HuH-7.5 (cell line): ENCODE results near the gene CSPG4.
"Not testable (repeated sequence)": the region's sequence is repeated elsewhere in the genome, so short reads cannot be mapped to it uniquely, and the experiment has no call there.

ENCODE experiments used
- DNase-seq: peaks from one replicate; pipeline ENCODE4 v3.0.0; 2011; ENCODE audit warnings: low spot score

Gene CSPG4, protein sequence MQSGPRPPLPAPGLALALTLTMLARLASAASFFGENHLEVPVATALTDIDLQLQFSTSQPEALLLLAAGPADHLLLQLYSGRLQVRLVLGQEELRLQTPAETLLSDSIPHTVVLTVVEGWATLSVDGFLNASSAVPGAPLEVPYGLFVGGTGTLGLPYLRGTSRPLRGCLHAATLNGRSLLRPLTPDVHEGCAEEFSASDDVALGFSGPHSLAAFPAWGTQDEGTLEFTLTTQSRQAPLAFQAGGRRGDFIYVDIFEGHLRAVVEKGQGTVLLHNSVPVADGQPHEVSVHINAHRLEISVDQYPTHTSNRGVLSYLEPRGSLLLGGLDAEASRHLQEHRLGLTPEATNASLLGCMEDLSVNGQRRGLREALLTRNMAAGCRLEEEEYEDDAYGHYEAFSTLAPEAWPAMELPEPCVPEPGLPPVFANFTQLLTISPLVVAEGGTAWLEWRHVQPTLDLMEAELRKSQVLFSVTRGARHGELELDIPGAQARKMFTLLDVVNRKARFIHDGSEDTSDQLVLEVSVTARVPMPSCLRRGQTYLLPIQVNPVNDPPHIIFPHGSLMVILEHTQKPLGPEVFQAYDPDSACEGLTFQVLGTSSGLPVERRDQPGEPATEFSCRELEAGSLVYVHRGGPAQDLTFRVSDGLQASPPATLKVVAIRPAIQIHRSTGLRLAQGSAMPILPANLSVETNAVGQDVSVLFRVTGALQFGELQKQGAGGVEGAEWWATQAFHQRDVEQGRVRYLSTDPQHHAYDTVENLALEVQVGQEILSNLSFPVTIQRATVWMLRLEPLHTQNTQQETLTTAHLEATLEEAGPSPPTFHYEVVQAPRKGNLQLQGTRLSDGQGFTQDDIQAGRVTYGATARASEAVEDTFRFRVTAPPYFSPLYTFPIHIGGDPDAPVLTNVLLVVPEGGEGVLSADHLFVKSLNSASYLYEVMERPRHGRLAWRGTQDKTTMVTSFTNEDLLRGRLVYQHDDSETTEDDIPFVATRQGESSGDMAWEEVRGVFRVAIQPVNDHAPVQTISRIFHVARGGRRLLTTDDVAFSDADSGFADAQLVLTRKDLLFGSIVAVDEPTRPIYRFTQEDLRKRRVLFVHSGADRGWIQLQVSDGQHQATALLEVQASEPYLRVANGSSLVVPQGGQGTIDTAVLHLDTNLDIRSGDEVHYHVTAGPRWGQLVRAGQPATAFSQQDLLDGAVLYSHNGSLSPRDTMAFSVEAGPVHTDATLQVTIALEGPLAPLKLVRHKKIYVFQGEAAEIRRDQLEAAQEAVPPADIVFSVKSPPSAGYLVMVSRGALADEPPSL (N-terminal part only)

DNA sequence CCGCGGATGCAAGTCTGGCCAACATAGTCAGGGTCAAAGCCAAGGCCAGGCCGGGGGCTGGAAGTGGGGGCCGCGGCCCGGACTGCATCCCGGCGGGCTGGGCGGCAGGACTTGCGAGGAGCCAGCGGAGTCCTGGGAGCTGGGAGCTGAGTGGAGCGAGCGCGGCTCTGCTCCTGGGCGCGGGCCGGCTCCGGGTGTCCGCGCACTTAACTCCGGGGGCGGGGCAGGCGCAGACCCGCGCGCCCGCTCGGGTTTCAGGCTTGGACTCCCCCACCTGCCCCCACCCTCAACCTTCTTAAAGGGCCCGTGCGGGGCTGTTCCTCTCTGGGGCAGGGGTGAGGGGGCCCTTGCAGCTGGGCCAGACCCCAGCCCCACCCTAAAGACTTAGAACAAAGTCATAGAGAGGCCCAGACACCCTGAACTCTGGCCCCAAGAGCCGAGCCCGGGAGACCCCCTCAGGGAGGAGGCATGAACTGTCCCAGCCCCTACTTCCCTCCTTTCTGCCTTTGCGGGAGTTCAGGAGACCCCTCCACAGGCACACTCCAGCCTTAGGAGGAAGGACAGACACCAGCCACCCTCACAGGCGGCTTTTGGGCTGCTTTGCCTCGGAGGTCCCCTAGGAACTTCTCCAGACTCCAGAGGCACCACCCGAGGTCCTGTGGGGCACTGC, at the start of gene CSPG4:
CSPG4 (minus strand) TSS at position 181 of the 670 bp plus-strand sequence; CDS start at position 88, 93 bp downstream.
- peak; percentile 88 for DNase-seq

DNA sequence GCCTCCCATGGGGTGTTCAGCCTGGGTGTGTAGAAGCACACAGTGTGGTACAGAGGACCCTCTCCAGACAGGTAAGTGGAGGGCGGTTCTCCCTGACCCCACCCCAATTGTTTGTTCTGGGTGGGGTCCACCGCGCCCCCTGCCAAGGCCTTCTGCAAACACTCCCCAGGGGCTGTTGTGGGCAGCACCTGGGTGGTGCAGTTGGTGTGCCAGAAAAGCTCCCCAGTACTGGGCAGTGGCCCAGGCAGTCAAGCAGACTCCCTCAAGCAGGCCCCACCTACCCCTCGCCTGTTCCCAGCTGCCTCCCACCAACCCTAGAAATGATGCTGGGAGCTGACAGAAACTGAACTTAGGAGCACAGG, 49.7 kb upstream of the CSPG4 start:
- DNase-seq: not testable (repeated sequence)

DNA sequence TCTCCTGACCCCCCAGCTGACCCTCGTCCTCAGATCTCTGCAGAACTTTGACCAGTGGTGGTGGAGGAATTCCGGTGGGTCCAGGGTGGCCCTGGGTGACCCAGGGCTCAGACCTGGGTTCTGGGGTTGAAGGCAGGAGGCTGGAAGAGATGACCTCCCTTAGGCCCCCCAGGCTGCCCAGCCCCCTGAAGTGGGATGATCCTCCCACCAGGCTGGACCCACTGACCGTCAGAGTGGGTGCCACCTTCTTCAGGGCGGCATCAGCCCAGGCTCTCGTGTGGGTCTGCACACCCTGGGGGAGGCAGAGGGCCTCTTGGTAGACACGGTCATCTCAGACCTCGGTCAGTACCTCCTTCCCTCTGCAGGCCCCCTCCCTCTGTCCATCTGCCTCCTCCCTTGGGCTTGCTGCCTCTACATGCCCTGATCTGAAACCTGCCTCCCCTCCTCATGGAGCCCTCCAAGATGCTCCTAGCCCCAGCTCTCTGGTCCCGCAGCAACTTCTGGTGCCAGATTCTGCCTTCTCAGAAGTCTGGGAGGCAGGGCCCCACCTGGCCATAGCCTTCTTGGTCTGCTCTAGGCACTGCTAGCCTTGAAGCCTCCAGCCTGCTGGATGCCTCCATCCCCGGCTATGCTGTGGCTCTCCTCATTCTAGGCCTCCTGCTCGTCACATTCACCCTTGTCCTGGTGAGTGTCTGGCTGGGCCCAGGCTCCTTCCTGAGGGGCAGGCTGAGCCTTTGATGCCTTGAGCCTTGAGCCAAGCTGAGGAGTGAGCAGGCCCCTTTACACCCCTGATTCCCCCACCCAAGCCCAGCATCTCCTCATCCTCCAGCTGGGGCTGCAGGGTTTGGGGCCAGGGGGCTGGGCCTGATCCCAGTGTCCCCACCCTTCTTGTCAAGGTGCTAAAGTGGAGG, 49.1 kb upstream of the CSPG4 start:
- no peak for DNase-seq

DNA sequence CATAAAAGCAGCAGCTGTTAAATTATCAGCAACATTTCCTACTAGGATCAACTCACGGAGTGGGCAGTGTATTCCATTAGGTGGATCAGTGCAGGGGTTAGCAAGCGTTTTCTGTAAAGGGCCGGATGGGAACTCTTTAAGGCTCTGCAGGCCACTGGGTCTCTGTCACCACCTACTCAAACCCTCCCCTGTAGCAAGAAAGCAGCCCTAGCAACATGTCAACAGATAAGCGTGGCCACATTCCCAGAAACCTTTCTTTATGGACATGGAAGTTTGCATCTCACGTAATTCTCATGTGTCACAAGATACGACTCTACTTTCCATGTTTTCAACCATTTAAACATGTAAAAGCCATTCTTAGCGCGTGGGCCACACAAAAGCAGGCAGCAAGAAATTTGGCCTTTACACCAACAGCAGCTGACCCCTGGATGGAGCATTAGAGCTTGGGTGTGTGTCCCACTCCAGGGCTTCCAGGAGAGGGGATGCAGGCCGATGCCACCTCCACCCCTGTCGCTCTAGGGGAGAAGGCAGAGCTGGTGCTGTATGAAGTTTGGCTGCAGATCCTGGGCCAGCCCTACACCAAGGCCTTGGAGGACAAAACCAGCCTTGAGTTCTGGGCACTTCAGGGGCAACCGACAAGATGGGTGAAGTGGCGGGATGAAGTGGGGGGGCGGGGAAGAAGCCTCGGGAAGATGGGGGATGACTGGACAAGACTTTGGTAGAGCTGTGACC, 48.2 kb upstream of the CSPG4 start:
- no peak for DNase-seq

DNA sequence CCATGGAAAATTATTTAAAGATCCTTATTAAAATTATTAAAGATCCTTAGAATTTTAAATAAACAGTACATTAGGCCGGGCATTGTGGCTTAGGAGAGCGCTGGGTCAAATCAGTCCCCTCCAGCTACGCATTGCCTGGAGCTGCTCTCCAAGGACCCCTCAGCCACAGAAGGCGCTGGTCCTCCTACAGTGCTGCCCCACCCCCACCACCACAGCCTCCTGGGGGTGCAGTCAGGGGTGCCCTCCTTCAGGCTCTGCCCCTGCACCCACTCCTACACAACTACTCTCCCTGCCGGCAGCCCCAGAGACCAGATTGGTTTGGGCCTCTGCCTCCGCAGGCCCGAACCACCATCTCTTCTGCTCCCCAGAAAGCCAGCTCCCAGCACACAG, 47.5 kb upstream of the CSPG4 start:
- DNase-seq: not testable (repeated sequence)

DNA sequence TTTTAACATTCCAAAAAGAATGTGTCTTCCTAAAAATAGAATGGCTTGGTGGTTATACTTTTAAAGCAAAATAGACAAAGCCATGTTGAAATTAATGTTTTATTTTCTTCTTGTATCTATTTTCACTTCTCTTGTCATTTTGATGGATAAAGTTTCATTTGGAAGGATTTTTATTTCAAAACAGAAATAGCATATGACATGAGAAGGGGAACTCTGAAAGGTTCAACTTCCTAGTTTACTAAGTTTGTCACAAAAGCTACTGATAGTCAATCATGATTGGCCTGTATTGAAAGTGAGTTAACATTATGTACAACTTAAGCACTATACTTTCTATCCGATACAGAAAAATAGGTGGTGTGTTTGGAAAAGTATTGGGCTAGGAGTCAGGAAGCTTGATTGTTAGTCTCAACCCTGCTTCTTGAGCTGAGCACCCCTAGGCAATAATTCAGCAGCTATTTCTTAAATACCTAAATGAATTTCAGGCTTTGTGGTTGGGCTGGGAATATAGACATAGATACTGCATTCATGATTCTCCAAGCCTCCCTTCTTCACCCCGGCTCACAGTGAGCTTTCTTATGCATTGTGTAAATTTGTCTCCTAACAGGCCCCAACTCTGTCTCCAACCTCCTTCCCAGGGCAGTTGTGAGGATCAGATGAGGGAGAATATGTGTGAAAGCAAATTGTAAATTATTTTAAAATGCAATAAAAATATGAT, 46.9 kb upstream of the CSPG4 start:
- no peak for DNase-seq

DNA sequence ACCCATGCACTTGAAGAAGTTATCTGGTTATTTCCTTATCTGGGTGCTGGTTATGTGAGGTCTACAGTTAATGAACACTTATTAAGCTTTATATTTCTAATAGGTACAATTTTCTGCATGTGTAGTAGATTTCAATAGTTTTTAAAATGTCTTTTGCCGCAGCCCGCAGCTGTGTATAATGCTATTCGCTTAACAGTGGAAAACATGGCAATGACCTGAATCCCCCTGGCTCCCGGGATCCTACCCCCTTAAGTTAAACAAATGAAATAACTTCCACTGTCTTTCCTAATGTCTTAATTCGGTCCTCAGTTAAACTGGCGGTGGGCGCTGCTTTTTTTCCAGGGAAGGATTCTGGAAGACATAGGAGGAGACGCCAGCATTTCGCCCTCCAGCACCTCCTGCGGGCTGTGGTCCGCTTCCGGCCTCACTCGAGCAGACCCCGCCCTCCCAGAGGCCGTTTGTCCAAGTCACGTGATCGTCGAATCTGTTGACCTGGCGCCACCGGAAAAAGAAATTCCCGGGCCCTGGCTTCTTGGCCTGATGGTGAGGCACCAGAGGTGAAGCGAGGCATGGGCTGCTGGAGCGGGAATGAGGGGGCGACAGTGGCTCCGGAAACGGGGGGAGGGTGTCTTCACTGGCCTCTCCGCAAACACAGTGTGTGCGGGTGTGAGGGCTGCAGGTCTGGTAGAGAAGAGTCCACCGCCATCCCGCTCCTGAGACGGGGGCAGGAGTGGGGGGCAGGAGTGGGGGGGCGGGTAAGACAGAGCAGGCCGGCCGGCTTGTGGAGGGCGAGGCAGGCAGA, 45.6 kb upstream of the CSPG4 start:
- DNase-seq: peak; percentile 97

DNA sequence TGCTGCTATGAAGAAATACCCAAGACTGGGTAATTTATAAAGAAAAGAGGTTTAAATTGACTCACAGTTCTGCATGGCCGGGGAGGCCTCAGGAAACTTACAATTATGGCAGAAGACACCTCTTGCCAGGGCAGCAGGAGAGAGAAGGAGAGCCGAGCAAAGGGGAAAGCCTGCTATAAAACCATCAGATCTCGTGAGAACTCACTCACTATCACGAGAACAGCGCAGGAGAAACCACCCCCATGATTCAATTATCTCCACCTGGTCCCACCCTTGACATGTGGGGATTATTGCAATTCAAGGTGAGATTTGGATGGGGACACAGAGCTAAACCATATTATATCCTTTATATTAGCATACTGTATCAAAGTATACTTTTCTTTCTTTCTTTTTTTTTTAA, 42.2 kb upstream of the CSPG4 start:
- not testable (repeated sequence) for DNase-seq

DNA sequence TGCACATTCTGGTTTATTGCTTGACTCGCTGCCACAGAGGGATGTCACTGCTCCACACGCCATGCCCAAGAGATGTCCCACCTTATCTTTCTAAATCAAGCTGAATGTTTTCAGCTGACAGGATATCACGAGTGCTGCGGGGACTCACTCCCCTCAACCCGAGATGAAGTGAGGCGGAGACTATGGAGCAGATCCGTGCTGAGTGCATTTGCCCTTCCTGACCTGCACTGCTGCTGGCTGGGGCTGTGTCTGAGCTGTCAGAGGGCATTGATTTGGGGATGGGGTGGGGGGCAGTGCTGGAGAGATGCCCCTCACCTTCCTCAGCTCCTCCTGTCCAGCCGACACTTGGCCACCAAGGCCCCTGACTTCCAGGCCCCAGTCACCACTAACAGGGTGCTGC, 40.5 kb upstream of the CSPG4 start:
- DNase-seq: no peak

DNA sequence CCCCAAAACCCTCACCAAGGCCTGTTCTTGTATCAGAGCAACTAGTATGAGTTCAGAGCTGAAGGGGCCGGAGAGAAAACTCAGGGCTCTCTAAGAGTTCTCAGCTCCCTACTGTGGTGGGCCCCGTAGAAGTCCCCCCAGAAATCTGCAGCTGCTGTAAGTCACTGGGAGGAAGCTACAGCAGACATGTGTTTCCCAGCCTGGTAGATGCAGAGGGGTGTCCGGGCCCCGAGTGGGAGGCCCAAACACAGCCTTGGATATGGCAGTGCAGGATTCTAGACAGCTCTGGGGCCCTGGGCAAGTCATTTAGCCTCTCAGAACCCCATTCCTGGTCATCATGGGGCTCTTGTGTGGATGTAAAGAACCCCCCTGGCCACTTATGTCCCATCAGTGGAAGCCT, 39.2 kb upstream of the CSPG4 start:
- DNase-seq: no peak

DNA sequence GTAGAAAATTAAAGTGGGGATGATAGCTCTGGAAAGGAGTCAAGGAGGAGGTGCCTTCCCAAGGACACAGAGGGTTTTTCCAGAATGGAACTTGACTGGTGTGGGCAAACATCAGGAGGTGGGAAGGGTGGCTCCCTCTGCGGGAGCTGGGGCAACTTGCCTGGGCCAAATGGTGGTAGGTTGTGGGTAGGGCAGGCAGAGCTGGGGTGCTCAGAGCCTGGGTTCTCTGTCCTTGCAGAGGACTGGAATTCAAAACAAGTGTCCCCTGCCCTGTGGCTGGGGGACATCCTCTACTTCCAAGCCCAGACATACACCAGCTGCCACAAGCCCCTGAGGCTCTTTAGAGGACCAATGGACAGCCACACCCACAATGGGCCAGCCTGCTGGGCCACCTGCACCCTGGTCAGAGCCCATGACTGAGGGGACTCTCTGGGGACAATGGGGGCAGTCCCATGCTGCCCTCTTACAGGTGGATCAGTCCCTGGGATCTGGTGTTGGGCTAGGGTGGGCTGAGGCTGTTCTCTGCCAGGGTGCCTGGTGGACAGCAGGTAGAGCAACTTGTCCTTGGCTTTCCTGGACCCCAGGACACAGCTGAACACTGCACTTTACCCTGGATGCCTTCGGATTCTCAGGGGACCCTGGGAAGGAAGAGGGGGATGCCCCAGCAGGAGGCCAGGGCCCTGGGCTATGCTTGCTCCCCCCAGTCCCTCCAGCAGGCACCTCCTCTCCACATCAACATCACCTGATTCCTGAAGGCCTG, 38.6 kb upstream of the CSPG4 start:
- DNase-seq: no peak

DNA sequence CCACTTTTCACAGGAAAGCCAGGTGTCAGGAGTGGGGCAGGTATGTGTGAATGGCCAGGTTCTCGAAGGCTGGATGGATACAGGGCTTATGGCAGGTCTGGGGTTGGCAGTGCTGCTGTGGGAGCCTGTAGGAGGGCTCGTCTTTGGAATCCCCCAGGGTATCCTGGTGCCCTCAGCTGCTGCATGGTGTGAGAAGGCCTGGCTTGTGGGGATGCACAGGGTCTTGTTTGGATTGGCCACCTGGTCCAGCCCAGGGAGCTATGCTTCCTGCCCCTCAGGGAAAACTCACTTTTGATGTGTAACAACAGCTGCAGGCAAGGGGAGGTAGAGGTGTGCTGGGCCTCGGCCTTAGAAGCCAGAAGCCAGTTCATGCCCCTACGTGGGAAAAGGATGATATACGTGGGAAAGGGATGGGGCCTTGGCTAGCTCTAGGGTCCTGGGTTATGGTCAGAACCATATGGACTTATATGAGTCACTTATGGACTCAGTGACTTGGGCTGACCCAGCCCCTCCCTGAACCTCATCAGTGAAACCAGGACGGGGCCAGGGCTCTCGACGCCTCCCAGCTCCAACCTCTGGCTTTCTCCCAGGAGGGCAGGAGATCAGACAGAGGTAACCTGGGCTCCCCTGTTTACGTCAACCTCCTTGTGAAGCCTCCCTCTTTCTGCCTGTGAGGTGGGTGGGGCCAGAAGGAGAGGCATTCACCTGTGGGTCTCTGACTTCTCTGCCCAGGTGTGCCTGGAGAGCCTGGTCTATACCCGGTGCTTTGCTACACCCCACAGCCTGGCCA, 37.8 kb upstream of the CSPG4 start:
- DNase-seq: no peak

DNA sequence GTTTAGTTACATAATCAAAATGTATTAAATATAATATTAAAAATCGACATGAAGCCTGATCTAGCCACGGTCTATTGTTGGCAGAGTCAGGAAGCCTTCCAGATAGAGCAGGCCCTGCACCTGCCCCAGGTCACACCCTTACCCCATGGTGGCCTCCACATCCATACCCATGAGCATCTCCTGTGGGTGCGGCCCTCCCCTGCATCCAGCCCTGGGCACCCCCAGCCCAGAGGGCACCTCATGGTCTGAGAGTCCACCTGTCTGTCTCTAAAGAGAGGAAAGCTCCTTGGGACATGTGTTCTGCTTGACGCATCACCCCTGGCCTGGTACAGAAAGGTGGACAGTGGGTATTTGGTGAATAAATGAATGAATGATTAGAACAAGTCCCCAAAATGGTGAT, 37.2 kb upstream of the CSPG4 start:
- DNase-seq: no peak

DNA sequence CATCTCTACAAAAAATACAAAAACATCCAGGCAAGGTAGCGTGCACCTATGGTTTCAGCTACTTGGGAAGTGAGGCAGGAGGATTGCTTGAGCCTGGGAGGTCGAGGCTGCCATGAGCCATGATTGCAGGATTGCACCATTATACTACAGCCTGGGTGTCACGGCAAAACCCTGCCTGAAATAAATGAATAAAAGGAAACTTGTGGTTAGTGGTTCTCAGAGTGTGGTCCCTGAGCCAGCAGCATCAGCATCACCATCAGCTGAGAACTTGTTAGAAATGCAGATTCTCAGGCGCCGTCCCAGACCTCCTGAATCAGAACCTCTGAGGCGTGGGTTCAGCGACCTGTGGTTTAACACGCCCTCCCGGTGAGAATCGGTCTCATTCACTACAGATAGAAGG, 36.2 kb upstream of the CSPG4 start:
- DNase-seq: not testable (repeated sequence)

DNA sequence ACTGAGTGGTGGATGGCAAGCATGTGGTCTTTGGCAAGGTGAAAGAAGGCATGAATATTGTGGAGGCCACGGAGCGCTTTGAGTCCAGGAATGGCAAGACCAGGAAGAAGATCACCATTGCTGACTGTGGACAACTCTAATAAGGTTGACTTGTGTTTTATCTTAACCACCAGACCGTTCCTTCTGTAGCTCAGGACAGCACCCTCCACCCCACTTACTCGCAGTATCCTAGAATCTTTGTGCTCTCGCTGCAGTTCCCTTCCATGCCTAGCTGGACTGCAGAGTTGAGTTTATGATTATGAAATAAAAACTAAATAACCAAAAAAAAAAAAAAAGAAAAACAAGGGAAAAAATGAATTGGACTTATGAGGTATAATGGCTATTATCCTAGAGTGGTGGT, 34.5 kb upstream of the CSPG4 start:
- not testable (repeated sequence) for DNase-seq

DNA sequence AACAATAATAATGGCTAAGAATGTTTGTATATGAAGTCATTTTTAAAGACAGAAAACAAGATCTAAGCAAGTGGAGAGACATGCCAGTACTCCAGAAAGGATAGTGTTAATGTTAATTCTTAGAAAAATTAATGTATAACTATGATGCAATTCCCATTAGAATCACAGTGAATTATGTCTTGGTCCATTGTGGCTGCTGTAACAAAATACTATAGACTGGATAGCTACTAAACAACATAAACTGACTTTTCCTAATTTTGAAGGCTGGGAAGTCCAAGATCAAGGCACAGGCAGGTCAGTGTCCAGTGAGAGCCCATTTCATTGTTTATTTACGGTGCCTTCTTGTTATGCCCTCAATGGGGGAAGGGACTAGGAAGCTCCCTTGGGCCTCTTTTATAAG, 32.7 kb upstream of the CSPG4 start:
- no peak for DNase-seq

DNA sequence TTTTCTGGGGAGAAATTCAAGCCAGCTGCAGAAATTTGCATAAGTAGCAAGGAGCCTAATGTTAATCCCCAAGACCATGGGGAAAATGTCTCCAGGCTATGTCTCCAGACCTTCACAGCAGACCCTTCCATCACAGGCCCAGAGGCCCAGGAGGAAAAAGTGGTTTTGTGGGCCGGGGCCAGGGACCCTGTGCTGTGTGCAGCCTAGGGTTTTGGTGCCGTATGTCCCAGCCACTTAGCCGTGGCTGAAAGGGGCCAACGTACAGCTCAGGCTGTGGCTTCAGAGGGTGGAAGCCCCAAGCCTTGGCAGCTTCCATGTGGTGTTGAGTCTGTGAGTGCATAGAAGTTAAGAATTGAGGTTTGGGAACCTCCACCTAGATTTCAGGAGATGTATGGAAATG, 29.7 kb upstream of the CSPG4 start:
- not testable (repeated sequence) for DNase-seq
